Stimulated activated CD4-positive, alpha-beta T cell treated with anti-CD3 and anti-CD28 coated beads, Interleukin-15, amount 100 ng/mL, for 48 hours (primary cell): ENCODE data around the gene DSCAML1.

Experiments used
- DNase-seq, 2 donors: peaks; one replicate each; pipeline ENCODE4 v3.0.0-alpha.2; 2020; ENCODE audit warnings: low read depth in 2 of 2

Gene DSCAML1

GRCh38 chr11:117425679-117426296 lies 371.2 kb downstream of the DSCAML1 start:
- no peak for DNase-seq

- no peak for DNase-seq
These were observed 372.2 kb downstream of the DSCAML1 start for GRCh38 chr11:117424781-117425180.

GRCh38 chr11:117423046-117423575 lies 373.9 kb downstream of the DSCAML1 start:
- no peak for DNase-seq

- no peak for DNase-seq
These were observed 375.5 kb downstream of the DSCAML1 start for GRCh38 chr11:117421476-117421875.

- no peak for DNase-seq
These were observed 376.0 kb downstream of the DSCAML1 start for GRCh38 chr11:117421041-117421440.

- no peak for DNase-seq
These were observed 376.4 kb downstream of the DSCAML1 start for GRCh38 chr11:117420598-117420997.

GRCh38 chr11:117420143-117420485 lies 376.9 kb downstream of the DSCAML1 start:
- DNase-seq = no peak

GRCh38 chr11:117419482-117420142 lies 377.4 kb downstream of the DSCAML1 start:
- DNase-seq = no peak

- no peak for DNase-seq
These were observed 378.1 kb downstream of the DSCAML1 start for GRCh38 chr11:117418737-117419481.

- DNase-seq = no peak
These were observed 379.2 kb downstream of the DSCAML1 start for GRCh38 chr11:117417856-117418255.

- no peak for DNase-seq
These were observed 379.7 kb downstream of the DSCAML1 start for GRCh38 chr11:117417342-117417741.

GRCh38 chr11:117415358-117415896 lies 381.6 kb downstream of the DSCAML1 start:
- DNase-seq = no peak

GRCh38 chr11:117414724-117415123 lies 382.3 kb downstream of the DSCAML1 start:
- DNase-seq = no peak

GRCh38 chr11:117413616-117414015 lies 383.4 kb downstream of the DSCAML1 start:
- no peak for DNase-seq

- DNase-seq = no peak
These were observed 384.3 kb downstream of the DSCAML1 start for GRCh38 chr11:117412653-117413275.

- DNase-seq = no peak
These were observed 384.8 kb downstream of the DSCAML1 start for GRCh38 chr11:117412176-117412575.

GRCh38 chr11:117411736-117412135 lies 385.3 kb downstream of the DSCAML1 start:
- DNase-seq = no peak

GRCh38 chr11:117410861-117411710 lies 385.9 kb downstream of the DSCAML1 start:
- DNase-seq = no peak

GRCh38 chr11:117410238-117410637 lies 386.8 kb downstream of the DSCAML1 start:
- DNase-seq = no peak

- DNase-seq = no peak
These were observed 387.5 kb downstream of the DSCAML1 start for GRCh38 chr11:117409511-117409910.

GRCh38 chr11:117408356-117408755 lies 388.7 kb downstream of the DSCAML1 start:
- DNase-seq = no peak
